Naive thymus-derived CD8-positive, alpha-beta T cell (primary cell): ENCODE results near the gene ZNF678. TPM values are rescaled to one million over a fixed set of nuclear protein-coding genes. Genes with fewer than 3 reads are reported as not detected.
"Not testable (repeated sequence)": the region's sequence is repeated elsewhere in the genome, so short reads cannot be mapped to it uniquely, and the experiment has no call there.

Source experiments
- ATAC-seq, 2 donors: fragments of 150-1000 bp; cut with Tn5 transposase in 1 of 2; sonication (Bioruptor Pico), chemical (Tn5 transposase) in 1 of 2; 1 replicate in 1 of 2; 2 replicates in 1 of 2; pipeline ENCODE4 v1.10.0; 2021; ENCODE audit warnings: mild to moderate bottlenecking in 2 of 2, moderate library complexity in 2 of 2
- POLR2A ChIA-PET: fragments of 350-600 bp; sonication (Branson Sonifier 250); formaldehyde crosslinking; loops from one replicate; lab custom pipeline; 2021; ENCODE audit warnings: antibody characterized with exemption; lab: Charles Lee
- DNase-seq, 10 donors: peaks; one replicate each; pipeline versions ENCODE4 v3.0.0 to v3.0.0-alpha.2; 2020 to 2022
- H3K27ac Mint-ChIP-seq, 10 donors: one replicate each; pipeline ENCODE4 v1.8.0; 2020 to 2022; ENCODE audit warnings: mild to moderate bottlenecking in 10 of 10, mixed read lengths in 10 of 10, moderate library complexity in 4 of 10, inconsistent platforms in 1 of 10
- H3K27me3 Mint-ChIP-seq, 5 donors: one replicate each; pipeline ENCODE4 v1.8.0; 2021 to 2022; ENCODE audit warnings: mixed read lengths in 5 of 5
- H3K36me3 Mint-ChIP-seq, 3 donors: one replicate each; pipeline ENCODE4 v1.8.0; 2020 to 2022; ENCODE audit warnings: mixed read lengths in 3 of 3, mild to moderate bottlenecking in 2 of 3, inconsistent platforms in 1 of 3
- H3K4me1 Mint-ChIP-seq, 4 donors: one replicate each; pipeline ENCODE4 v1.8.0; 2021 to 2022; ENCODE audit warnings: mixed read lengths in 4 of 4
- H3K4me3 Mint-ChIP-seq, 10 donors: one replicate each; pipeline ENCODE4 v1.8.0; 2020 to 2022; ENCODE audit warnings: mild to moderate bottlenecking in 10 of 10, mixed read lengths in 10 of 10, moderate library complexity in 6 of 10, inconsistent platforms in 1 of 10
- H3K9me3 Mint-ChIP-seq, 9 donors: one replicate each; pipeline ENCODE4 v1.8.0; 2020 to 2022; ENCODE audit warnings: mixed read lengths in 9 of 9, mild to moderate bottlenecking in 3 of 9, inconsistent platforms in 1 of 9, moderate library complexity in 1 of 9
- polyA plus RNA-seq, 3 donors: library from polyadenylated mRNA; unstranded; fragments of 300-500 nt; fragmentation: Illumina TruSeq; gene quantifications; one replicate each; pipeline ENCODE4 v1.2.3, GENCODE V29; 2021
- total RNA-seq, 8 experiments: library from RNA in 2 of 8; stranded (reverse) in 2 of 8; gene quantifications; one replicate each; pipeline ENCODE4 v1.2.3 and lab custom pipeline; 2021 to 2026

Gene ZNF678
- total and polyA plus RNA-seq, 5 experiments from 2014 or later: 4.0 to 11.8 (median 6.0) TPM

- DNase-seq, POLR2A ChIA-PET, H3K4me1 Mint-ChIP-seq, H3K4me3 Mint-ChIP-seq, ATAC-seq, H3K27ac Mint-ChIP-seq: not testable (repeated sequence)
- Mint-ChIP-seq H3K36me3 (peaks cover 4 to 44% (median 37%) of the 10 kb centered on the region in 3 donors), H3K27me3 (peaks cover 0 to 12% (median 5%) of the 10 kb centered on the region in 5 donors), H3K9me3 (peaks cover 23 to 81% (median 57%) of the 10 kb centered on the region in 9 donors)
Measured at GRCh38 chr1:227701631-227702030, 138.3 kb downstream of the ZNF678 start.

DNA sequence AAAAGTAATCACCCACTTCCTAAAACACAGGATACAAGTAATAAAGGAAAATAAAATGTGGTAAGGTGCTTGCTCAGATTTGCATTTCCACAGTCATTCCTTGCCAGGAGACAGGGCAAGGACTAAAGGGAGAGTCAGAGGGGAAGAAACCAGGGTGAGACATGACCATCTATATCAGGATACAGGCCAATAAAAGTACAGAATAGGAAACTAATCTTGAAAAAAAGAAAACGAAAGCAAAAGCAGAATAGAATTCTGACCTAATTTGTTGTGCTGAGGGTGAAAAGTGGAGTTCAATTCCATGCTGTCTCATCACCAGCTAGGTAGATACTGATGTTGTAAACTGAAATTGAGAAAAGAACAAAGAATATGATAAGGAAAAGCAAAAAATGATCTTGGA, 144.5 kb downstream of the ZNF678 start:
- peak overlapping the region in 3 of 10 donors; percentile 10 to 66 (median 54) for H3K27ac Mint-ChIP-seq
- peaks cover 5 to 9% (median 6%) of the 10 kb centered on the region in 4 donors for H3K4me1 Mint-ChIP-seq
- no peak for DNase-seq
- peak overlapping the region in 5 of 10 donors; percentile 5 to 41 (median 6) for H3K4me3 Mint-ChIP-seq
- peaks cover 0 to 67% (median 46%) of the 10 kb centered on the region in 9 donors for H3K9me3 Mint-ChIP-seq
- no peak for ATAC-seq
- peaks cover 4 to 24% (median 12%) of the 10 kb centered on the region in 3 donors for H3K36me3 Mint-ChIP-seq
- POLR2A ChIA-PET: no interaction called here
- H3K27me3 Mint-ChIP-seq: peaks cover 0 to 6% (median 1%) of the 10 kb centered on the region in 5 donors

GRCh38 chr1:227709451-227709850, 146.1 kb downstream of the ZNF678 start:
- Mint-ChIP-seq H3K27me3 (peaks cover 0 to 6% (median 1%) of the 10 kb centered on the region in 5 donors), H3K4me1 (peaks cover 5 to 9% (median 6%) of the 10 kb centered on the region in 4 donors), H3K36me3 (peaks cover 0 to 28% (median 8%) of the 10 kb centered on the region in 3 donors), H3K4me3 (no peak overlapping the region), H3K27ac (no peak overlapping the region), H3K9me3 (peaks cover 6 to 61% (median 38%) of the 10 kb centered on the region in 9 donors)
- DNase-seq (no peak), ATAC-seq (no peak)
- POLR2A ChIA-PET: no interaction called here

DNA sequence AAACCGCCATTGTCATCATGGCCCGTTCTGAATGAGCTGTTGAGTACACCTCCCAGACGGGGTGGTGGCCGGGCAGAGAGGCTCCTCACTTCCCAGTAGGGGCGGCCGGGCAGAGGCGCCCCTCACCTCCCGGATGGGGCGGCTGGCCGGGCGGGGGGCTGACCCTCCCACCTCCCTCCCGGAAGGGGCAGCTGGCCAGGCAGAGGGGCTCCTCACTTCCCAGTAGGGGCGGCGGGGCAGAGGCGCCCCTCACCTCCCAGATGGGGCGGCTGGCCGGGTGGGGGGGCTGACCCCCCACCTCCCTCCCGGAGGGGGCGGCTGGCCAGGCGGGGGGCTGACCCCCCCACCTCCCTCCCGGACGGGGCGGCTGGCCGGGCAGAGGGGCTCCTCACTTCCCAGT, 147.1 kb downstream of the ZNF678 start:
- H3K4me3 Mint-ChIP-seq: not testable (repeated sequence)

GRCh38 chr1:227712648-227713047, 149.3 kb downstream of the ZNF678 start:
- POLR2A ChIA-PET: no interaction called here
- DNase-seq (no peak), ATAC-seq (no peak)
- H3K4me1 Mint-ChIP-seq: peaks cover 5 to 7% (median 6%) of the 10 kb centered on the region in 4 donors
- H3K9me3 Mint-ChIP-seq: peaks cover 23 to 73% (median 52%) of the 10 kb centered on the region in 9 donors
- H3K27ac Mint-ChIP-seq: no peak overlapping the region
- H3K4me3 Mint-ChIP-seq: no peak overlapping the region
- H3K36me3 Mint-ChIP-seq: peaks cover 0 to 54% (median 27%) of the 10 kb centered on the region in 3 donors
- H3K27me3 Mint-ChIP-seq: peaks cover 0 to 6% (median 1%) of the 10 kb centered on the region in 5 donors

More for the DNA sequence above, 147.1 kb downstream of the ZNF678 start:
- POLR2A ChIA-PET, DNase-seq, H3K4me1 Mint-ChIP-seq, H3K27ac Mint-ChIP-seq, H3K27me3 Mint-ChIP-seq, ATAC-seq: not testable (repeated sequence)
- peaks cover 0 to 38% (median 15%) of the 10 kb centered on the region in 3 donors for H3K36me3 Mint-ChIP-seq
- peaks cover 14 to 61% (median 41%) of the 10 kb centered on the region in 9 donors for H3K9me3 Mint-ChIP-seq

GRCh38 chr1:227718932-227719331, 155.6 kb downstream of the ZNF678 start:
- H3K27me3 Mint-ChIP-seq: no peaks in the 10 kb centered on the region
- POLR2A ChIA-PET: no interaction called here
- H3K36me3 Mint-ChIP-seq: peaks cover 0 to 73% (median 39%) of the 10 kb centered on the region in 3 donors
- no peak overlapping the region for H3K27ac Mint-ChIP-seq
- DNase-seq (no peak), ATAC-seq (no peak)
- peaks cover 32 to 98% (median 82%) of the 10 kb centered on the region in 9 donors for H3K9me3 Mint-ChIP-seq
- no peak overlapping the region for H3K4me3 Mint-ChIP-seq
- H3K4me1 Mint-ChIP-seq: no peaks in the 10 kb centered on the region

DNA sequence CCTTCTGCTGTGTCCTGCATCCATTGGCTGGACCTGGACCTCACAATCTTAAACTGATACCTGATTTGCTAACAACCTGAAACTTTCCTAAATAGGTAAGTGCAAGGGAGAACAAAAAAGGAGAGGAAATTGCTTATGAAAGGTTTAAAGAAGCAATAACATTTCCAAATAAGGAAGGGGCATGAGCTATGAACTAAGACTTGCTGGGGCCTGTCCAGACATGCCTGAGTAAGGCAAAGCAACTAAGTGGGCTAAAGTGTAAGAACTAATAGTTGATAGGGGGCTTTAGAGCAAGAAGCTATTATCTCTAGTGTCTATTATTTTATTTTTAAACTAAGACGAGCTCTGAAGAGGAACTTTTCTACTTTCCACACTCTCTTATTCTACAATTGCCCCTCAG, 160.1 kb downstream of the ZNF678 start:
- peaks cover 0 to 4% (median 0%) of the 10 kb centered on the region in 5 donors for H3K27me3 Mint-ChIP-seq
- POLR2A ChIA-PET: interaction anchor here (1.0 kb wide), 1 partner anchor 11 kb away, joined by 3 read pairs; no protein-coding TSS in a partner anchor
- peaks cover 3 to 10% (median 8%) of the 10 kb centered on the region in 4 donors for H3K4me1 Mint-ChIP-seq
- DNase-seq: no peak
- H3K36me3 Mint-ChIP-seq: peaks cover 0 to 38% (median 20%) of the 10 kb centered on the region in 3 donors
- no peak overlapping the region for H3K4me3 Mint-ChIP-seq
- H3K27ac Mint-ChIP-seq: peak overlapping the region in 1 of 10 donors; percentile 44
- H3K9me3 Mint-ChIP-seq: peaks cover 15 to 60% (median 48%) of the 10 kb centered on the region in 9 donors
- no peak for ATAC-seq

- POLR2A ChIA-PET: no interaction called here
- no peak for ATAC-seq
Measured at GRCh38 chr1:227725046-227725445, 161.7 kb downstream of the ZNF678 start.

DNA sequence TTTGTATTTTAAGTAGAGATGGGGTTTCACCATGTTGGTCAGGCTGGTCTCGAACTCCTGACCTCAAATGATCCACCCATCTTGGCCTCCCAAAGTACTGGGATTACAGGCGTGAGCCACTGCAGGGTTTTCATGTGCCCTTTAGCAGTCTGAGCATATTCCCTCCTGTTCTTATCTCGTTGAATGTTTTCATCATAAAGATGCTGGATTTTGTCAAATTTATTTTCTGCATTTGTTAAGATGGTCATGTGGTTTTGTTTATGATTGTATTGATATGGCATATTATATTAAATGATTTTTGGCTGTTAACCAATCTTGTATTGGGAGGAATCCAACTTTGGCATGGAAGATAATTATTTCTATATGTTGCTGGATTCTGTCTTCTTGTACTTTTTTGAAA, 163.0 kb downstream of the ZNF678 start:
- H3K27ac Mint-ChIP-seq: no peak overlapping the region
- DNase-seq (no peak), ATAC-seq (no peak)
- H3K4me1 Mint-ChIP-seq: peaks cover 8 to 28% (median 25%) of the 10 kb centered on the region in 4 donors
- H3K9me3 Mint-ChIP-seq: peaks cover 7 to 31% (median 22%) of the 10 kb centered on the region in 9 donors
- peaks cover 0 to 4% (median 0%) of the 10 kb centered on the region in 5 donors for H3K27me3 Mint-ChIP-seq
- H3K36me3 Mint-ChIP-seq: peaks cover 0 to 19% (median 11%) of the 10 kb centered on the region in 3 donors
- POLR2A ChIA-PET: no interaction called here
- H3K4me3 Mint-ChIP-seq: peak overlapping the region in 2 of 10 donors; percentile 20 to 58

More at GRCh38 chr1:227725046-227725445, 161.7 kb downstream of the ZNF678 start:
- Mint-ChIP-seq H3K9me3 (peaks cover 12 to 44% (median 33%) of the 10 kb centered on the region in 9 donors), H3K4me1 (peaks cover 5 to 24% (median 23%) of the 10 kb centered on the region in 4 donors), H3K27ac (no peak overlapping the region), H3K4me3 (no peak overlapping the region), H3K27me3 (peaks cover 0 to 4% (median 0%) of the 10 kb centered on the region in 5 donors), H3K36me3 (peaks cover 0 to 26% (median 18%) of the 10 kb centered on the region in 3 donors)
- no peak for DNase-seq

Other genes starting within 250 kb of the ZNF678 start
- gene CDC42BPA, start 245.1 kb upstream of the ZNF678 start, total RNA-seq: 1 to 10 TPM; 1.3 to 1.5 TPM
- gene CDC42BPA, start 245.1 kb upstream of the ZNF678 start, polyA plus RNA-seq: under 1 TPM; 0.01 to 0.18 (median 0.09) TPM
- gene JMJD4, start 171.7 kb downstream of the ZNF678 start, total RNA-seq: 10 to 100 TPM; 31.8 to 37.9 TPM
- gene JMJD4, start 171.7 kb downstream of the ZNF678 start, polyA plus RNA-seq: 10 to 100 TPM; 27.1 to 33.0 (median 31.9) TPM
- 10 to 100 TPM; 25.0 to 25.6 TPM for gene SNAP47, start 171.9 kb downstream of the ZNF678 start, total RNA-seq
- 10 to 100 TPM; 40.0 to 46.6 (median 40.8) TPM for gene SNAP47, start 171.9 kb downstream of the ZNF678 start, polyA plus RNA-seq